ENCODE measurements around the gene PKD1L1. TPM values are rescaled to one million over a fixed set of nuclear protein-coding genes. Genes with fewer than 3 reads are reported as not detected.

The PKD1L1 gene
- total RNA-seq, 4 donors from 2014 or later = 0.44 to 1.1 (median 0.75) TPM

DNA sequence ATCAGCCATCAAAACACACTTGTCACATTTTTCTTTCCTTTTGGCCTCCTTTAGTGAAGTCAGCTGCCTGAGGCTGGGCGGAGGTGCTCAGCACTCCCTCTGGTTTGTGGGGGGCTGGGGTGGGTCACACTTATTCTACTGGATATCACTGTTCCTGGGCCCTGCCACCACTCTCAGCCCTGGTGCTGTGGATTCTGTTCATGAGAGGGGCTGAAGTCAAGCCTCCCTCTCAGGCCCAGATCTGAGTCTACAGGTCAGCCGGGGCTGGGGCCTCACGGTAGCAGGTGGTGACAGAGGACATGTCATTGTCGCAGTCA, 185.6 kb downstream of the PKD1L1 start:
- TF ChIP-seq, protein P1, sequence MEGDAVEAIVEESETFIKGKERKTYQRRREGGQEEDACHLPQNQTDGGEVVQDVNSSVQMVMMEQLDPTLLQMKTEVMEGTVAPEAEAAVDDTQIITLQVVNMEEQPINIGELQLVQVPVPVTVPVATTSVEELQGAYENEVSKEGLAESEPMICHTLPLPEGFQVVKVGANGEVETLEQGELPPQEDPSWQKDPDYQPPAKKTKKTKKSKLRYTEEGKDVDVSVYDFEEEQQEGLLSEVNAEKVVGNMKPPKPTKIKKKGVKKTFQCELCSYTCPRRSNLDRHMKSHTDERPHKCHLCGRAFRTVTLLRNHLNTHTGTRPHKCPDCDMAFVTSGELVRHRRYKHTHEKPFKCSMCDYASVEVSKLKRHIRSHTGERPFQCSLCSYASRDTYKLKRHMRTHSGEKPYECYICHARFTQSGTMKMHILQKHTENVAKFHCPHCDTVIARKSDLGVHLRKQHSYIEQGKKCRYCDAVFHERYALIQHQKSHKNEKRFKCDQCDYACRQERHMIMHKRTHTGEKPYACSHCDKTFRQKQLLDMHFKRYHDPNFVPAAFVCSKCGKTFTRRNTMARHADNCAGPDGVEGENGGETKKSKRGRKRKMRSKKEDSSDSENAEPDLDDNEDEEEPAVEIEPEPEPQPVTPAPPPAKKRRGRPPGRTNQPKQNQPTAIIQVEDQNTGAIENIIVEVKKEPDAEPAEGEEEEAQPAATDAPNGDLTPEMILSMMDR (IDR thresholded peaks at IDR 0.05; ENCODE audit: low read depth) = no peak

DNA sequence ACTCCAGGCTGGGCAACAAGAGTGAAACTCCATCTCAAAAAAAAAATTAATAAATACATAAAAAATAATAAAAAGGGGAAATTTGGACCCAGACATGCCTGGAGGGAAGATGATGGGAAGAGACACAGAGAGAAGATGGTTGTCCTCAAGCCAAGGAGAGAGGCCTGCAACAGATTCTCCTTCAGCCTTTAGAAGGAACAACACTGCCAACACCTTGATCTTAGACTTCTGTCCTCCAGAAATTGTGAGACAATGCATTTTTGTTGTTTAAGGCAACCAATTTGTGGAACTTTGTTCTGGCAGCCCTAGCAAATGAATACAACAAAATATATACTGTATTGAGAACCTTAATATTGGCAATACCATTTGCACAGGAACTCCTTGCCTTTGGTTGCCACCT, 186.1 kb downstream of the PKD1L1 start:
- TF ChIP-seq, protein P1 (IDR thresholded peaks at IDR 0.05; ENCODE audit: low read depth) = no peak

DNA sequence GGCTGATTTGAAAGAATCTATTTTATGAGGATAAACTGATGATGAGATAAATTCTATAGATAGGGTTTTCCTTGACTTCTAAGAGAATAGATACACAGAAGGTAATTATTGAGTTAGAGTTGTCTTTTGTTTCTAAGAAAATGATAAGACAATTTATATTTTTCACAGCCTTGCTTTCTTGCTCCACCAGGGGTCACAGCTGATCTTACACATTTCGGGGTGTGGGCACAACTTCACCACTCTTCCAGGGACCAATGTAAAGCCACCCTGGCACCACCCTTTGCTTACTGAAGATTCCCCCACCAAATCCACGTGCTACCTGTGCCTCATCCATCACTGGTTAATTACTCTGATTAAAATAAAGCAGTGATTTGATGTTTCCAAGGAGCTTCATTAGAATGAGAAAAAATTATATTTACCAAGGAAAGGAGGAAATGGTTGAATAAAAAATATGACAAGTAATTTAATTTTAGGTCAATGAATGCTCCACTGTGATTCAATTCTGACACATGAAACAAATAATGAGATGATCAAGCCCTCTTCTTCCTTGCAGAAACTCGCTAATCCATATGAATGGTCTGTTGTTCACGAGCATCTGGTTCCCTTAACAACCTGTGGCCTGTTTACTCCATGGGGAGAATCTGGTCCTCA, 189.1 kb downstream of the PKD1L1 start:
- TF ChIP-seq, protein P1 (IDR thresholded peaks at IDR 0.05; ENCODE audit: low read depth) = no peak

DNA sequence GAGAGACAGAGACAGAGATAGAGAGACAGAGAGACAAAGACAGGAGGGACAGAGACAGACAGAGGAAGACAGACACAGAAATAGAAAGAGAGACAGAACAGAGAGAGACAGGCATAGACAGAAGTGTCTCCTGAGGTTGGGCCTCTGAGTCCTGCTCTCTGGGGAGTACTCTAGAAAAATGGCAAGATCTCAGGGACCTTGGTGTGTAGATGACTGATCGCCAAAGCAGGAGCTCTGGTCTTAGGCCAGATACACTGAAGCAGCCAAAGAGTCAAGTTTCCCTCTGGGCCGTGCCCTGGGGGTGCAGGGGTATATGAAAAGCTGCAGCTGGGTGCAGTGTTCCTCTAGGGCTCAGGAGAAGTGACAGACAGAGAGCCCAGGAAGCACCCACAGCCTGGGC, 189.7 kb downstream of the PKD1L1 start:
- TF ChIP-seq, protein P1 (IDR thresholded peaks at IDR 0.05; ENCODE audit: low read depth) = no peak

DNA sequence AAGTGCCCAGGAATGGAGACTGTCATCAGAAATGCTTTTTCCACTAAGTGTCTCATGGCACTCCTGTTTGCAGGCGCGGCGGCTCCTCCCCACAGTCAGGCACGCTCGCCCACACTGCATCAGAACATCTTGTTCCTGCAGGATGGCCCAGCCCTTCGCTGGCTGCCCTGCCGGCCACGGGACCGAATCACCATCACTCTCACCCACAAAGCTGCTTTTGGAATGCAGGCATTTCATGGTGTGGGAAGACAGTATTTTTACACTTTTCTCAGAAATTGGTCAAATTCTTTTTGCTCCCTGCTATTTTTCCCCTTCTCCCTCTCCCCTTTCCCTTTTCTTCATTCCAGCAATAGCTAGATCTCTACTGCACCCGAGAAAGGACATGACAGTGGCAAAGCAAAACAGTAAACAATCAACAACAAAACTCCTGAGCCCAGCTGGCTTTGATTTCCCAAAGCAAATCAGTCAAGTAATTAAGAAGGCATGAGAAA, 190.3 kb downstream of the PKD1L1 start:
- TF ChIP-seq, protein P1 (IDR thresholded peaks at IDR 0.05; ENCODE audit: low read depth) = no peak

DNA sequence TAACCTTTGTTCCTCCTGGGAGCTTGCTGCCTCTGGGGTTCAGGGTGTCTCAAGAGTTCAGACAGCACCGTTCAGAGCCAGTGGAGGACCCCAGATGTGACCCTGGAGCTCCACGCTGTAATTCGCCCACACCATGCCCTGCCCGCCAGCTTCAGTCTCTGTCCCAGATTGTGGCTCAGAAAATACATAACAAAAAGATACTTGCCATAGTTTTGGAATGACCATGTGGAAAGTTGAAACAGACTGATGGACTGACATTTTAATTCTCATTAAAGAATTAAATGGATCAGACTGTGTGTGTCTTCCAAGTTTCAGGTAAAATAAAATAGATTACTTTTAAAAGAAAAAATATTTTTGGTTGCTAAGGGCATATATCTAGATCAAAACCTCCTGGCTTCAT, 191.6 kb downstream of the PKD1L1 start:
- TF ChIP-seq, protein P1 (IDR thresholded peaks at IDR 0.05; ENCODE audit: low read depth) = no peak

DNA sequence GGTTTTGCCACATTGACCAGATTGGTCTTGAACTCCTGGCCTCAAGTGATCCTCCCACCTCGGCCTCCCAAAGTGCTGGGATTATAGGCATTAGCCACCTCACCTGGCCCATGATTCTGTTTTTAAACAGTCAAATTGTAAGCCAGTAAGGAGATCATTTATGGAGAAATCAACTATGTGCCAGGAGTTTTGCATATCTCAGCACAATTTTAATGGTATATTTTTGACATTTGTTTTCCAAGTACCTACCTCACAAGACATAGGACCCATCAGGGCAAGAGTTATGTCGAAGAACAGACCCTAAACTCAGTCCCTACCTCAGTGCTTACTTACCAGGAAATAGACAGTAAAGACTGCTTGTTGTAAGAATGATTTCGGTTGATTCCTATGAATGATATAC, 193.0 kb downstream of the PKD1L1 start:
- TF ChIP-seq, protein P1 (IDR thresholded peaks at IDR 0.05; ENCODE audit: low read depth) = no peak

Data from subcutaneous adipose tissue (tissue), 4 donors.